WTC11 (cell line): ENCODE measurements around the gene ARAP3. TPM values are rescaled to one million over a fixed set of nuclear protein-coding genes. Genes with fewer than 3 reads are reported as not detected.
A peak's percentile ranks its signal among the peaks of the same experiment; 100 is the strongest.

Experiments used
- ATAC-seq: fragments of 200-7000 bp; cut with Tn5 transposase; 2 replicates; pipeline ENCODE4 v1.10.0; 2021; ENCODE audit warnings: mild to moderate bottlenecking, moderate library complexity
- CTCF ChIA-PET: fragments of 300-600 bp; sonication (Branson Sonifier 250); formaldehyde crosslinking; loops from one replicate; lab custom pipeline; 2021; ENCODE audit warnings: antibody characterized with exemption; lab: Charles Lee
- POLR2A ChIA-PET: fragments of 350-600 bp; sonication (Branson Sonifier 250); formaldehyde crosslinking; loops from one replicate; lab custom pipeline; 2021; ENCODE audit warnings: antibody characterized with exemption; lab: Charles Lee
- DNase-seq: peaks from one replicate; pipeline ENCODE4 v3.0.0; 2021; ENCODE audit warnings: low spot score
- H3K27ac Mint-ChIP-seq: 2 replicates; pipeline ENCODE4 v1.8.0; 2021; ENCODE audit warnings: mixed read lengths
- H3K27me3 Mint-ChIP-seq: 2 replicates; pipeline ENCODE4 v1.8.0; 2021; ENCODE audit warnings: low read depth, mild to moderate bottlenecking, moderate library complexity, mixed read lengths
- H3K36me3 Mint-ChIP-seq: 2 replicates; pipeline ENCODE4 v1.8.0; 2021; ENCODE audit warnings: mixed read lengths
- H3K4me1 Mint-ChIP-seq: 2 replicates; pipeline ENCODE4 v1.8.0; 2022; ENCODE audit warnings: mixed read lengths
- H3K4me3 Mint-ChIP-seq: 2 replicates; pipeline ENCODE4 v1.8.0; 2021; ENCODE audit warnings: mild to moderate bottlenecking, moderate library complexity, mixed read lengths
- H3K9me3 Mint-ChIP-seq: 2 replicates; pipeline ENCODE4 v1.8.0; 2021; ENCODE audit warnings: mixed read lengths
- JAZF1 ChIP-seq: fragments of 250-450 bp; sonication (Bioruptor Pico); IDR thresholded peaks from 2 replicates; pipeline ENCODE4 v1.9.0; 2021; ENCODE audit warnings: moderate library complexity, mild to moderate bottlenecking, inconsistent platforms
- KAT7 ChIP-seq: sonication (generic); formaldehyde crosslinking; IDR thresholded peaks from 2 replicates; pipeline ENCODE4 v1.8.1; 2023; ENCODE audit warnings: missing genetic modification reagents, mild to moderate bottlenecking, borderline replicate concordance
- MXD4 ChIP-seq: fragments of 250-450 bp; sonication (Bioruptor Pico); IDR thresholded peaks from 2 replicates; pipeline ENCODE4 v1.8.0; 2021; ENCODE audit warnings: mild to moderate bottlenecking, moderate library complexity, borderline replicate concordance
- OVOL2 ChIP-seq: fragments of 250-450 bp; sonication (Bioruptor Pico); IDR thresholded peaks from 2 replicates; pipeline ENCODE4 v1.9.0; 2021; ENCODE audit warnings: mild to moderate bottlenecking, borderline replicate concordance
- TCF7 ChIP-seq: sonication (generic); formaldehyde crosslinking; IDR thresholded peaks from 2 replicates; pipeline ENCODE4 v1.8.0; 2022; ENCODE audit warnings: mild to moderate bottlenecking, low read depth, missing genetic modification reagents, moderate library complexity
- TEAD4 ChIP-seq: sonication (generic); formaldehyde crosslinking; IDR thresholded peaks from 2 replicates; pipeline ENCODE4 v1.8.0; 2022; ENCODE audit warnings: mild to moderate bottlenecking, missing genetic modification reagents
- TP53 ChIP-seq: sonication (generic); formaldehyde crosslinking; IDR thresholded peaks from 2 replicates; pipeline ENCODE4 v1.8.1; 2023; ENCODE audit warnings: mild to moderate bottlenecking, missing genetic modification reagents
- ZNF232 ChIP-seq: sonication (generic); formaldehyde crosslinking; IDR thresholded peaks from 2 replicates; pipeline ENCODE4 v1.8.0; 2022; ENCODE audit warnings: mild to moderate bottlenecking, missing genetic modification reagents
- total RNA-seq: library from RNA; stranded (reverse); gene quantifications from 3 replicates; pipeline ENCODE4 v1.2.3, GENCODE V29; 2021
- TF ChIP-seq, protein P1 (sequence below): sonication (generic); formaldehyde crosslinking; IDR thresholded peaks from 2 replicates; pipeline ENCODE4 v1.8.0; 2022; ENCODE audit warnings: mild to moderate bottlenecking, missing genetic modification reagents
- TF ChIP-seq, protein P2 (sequence below): sonication (generic); formaldehyde crosslinking; IDR thresholded peaks from 2 replicates; pipeline ENCODE4 v1.8.0; 2022; ENCODE audit warnings: missing genetic modification reagents
- TF ChIP-seq, protein P3 (sequence below): sonication (generic); formaldehyde crosslinking; IDR thresholded peaks from 2 replicates; pipeline ENCODE4 v1.8.1; 2022; ENCODE audit warnings: low read depth, missing genetic modification reagents, borderline replicate concordance
- TF ChIP-seq, protein P4 (sequence below): sonication (generic); formaldehyde crosslinking; conservative IDR thresholded peaks from 2 replicates; pipeline ENCODE4 v1.8.1; 2023; ENCODE audit warnings: mild to moderate bottlenecking, low read depth, missing genetic modification reagents, moderate library complexity
- TF ChIP-seq, protein P5 (sequence below): sonication (generic); formaldehyde crosslinking; IDR thresholded peaks from 2 replicates; pipeline ENCODE4 v1.8.0; 2022; ENCODE audit warnings: mild to moderate bottlenecking, missing genetic modification reagents
- TF ChIP-seq, protein P6 (sequence below): sonication (generic); formaldehyde crosslinking; IDR thresholded peaks from 2 replicates; pipeline ENCODE4 v1.8.1; 2022; ENCODE audit warnings: mild to moderate bottlenecking, missing genetic modification reagents, moderate library complexity, borderline replicate concordance
- TF ChIP-seq, protein P7 (sequence below): sonication (generic); formaldehyde crosslinking; IDR thresholded peaks from 2 replicates; pipeline ENCODE4 v1.8.1; 2023; ENCODE audit warnings: mild to moderate bottlenecking, missing genetic modification reagents, moderate library complexity

ARAP3 gene
- total RNA-seq, 1 experiment from 2014 or later, result 60.4 TPM

DNA sequence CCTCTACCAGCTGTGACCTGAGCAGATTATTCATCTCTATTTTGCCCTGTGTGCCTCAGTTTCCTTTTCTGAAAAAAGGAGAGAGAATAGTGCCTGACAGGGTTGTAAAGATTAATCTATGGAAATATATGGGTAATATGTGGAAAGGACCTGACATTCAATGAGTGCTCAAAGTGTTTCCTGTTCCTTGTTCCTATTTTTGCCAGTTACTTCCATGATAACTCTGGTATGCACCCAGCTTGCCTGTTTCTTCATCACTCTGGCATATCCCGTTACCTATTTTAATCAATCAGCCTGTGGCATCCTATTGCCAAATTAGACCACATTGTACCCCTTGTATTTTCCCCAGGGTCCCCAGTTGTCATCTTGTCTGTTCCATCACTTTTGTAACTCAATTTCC lies 3.6 kb upstream of the ARAP3 start:
- ATAC-seq, result no peak
- POLR2A ChIA-PET, result no interaction called here
- Mint-ChIP-seq H3K27ac (no peak overlapping the region), H3K9me3 (no peaks in the 10 kb centered on the region), H3K27me3 (peaks cover 7% of the 10 kb centered on the region; the same call in 1 of the 2 replicates), H3K4me3 (no peak overlapping the region), H3K4me1 (peaks cover 36% of the 10 kb centered on the region), H3K36me3 (no peaks in the 10 kb centered on the region)
- TF ChIP-seq TCF7 (CRISPR knock-in tag), result no peak
- TF ChIP-seq, protein P1, sequence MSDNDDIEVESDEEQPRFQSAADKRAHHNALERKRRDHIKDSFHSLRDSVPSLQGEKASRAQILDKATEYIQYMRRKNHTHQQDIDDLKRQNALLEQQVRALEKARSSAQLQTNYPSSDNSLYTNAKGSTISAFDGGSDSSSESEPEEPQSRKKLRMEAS, result no peak
- TF ChIP-seq, protein P2, sequence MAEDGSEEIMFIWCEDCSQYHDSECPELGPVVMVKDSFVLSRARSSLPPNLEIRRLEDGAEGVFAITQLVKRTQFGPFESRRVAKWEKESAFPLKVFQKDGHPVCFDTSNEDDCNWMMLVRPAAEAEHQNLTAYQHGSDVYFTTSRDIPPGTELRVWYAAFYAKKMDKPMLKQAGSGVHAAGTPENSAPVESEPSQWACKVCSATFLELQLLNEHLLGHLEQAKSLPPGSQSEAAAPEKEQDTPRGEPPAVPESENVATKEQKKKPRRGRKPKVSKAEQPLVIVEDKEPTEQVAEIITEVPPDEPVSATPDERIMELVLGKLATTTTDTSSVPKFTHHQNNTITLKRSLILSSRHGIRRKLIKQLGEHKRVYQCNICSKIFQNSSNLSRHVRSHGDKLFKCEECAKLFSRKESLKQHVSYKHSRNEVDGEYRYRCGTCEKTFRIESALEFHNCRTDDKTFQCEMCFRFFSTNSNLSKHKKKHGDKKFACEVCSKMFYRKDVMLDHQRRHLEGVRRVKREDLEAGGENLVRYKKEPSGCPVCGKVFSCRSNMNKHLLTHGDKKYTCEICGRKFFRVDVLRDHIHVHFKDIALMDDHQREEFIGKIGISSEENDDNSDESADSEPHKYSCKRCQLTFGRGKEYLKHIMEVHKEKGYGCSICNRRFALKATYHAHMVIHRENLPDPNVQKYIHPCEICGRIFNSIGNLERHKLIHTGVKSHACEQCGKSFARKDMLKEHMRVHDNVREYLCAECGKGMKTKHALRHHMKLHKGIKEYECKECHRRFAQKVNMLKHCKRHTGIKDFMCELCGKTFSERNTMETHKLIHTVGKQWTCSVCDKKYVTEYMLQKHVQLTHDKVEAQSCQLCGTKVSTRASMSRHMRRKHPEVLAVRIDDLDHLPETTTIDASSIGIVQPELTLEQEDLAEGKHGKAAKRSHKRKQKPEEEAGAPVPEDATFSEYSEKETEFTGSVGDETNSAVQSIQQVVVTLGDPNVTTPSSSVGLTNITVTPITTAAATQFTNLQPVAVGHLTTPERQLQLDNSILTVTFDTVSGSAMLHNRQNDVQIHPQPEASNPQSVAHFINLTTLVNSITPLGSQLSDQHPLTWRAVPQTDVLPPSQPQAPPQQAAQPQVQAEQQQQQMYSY, result no peak
- CTCF ChIA-PET, result no interaction called here
- DNase-seq, result no peak

DNA sequence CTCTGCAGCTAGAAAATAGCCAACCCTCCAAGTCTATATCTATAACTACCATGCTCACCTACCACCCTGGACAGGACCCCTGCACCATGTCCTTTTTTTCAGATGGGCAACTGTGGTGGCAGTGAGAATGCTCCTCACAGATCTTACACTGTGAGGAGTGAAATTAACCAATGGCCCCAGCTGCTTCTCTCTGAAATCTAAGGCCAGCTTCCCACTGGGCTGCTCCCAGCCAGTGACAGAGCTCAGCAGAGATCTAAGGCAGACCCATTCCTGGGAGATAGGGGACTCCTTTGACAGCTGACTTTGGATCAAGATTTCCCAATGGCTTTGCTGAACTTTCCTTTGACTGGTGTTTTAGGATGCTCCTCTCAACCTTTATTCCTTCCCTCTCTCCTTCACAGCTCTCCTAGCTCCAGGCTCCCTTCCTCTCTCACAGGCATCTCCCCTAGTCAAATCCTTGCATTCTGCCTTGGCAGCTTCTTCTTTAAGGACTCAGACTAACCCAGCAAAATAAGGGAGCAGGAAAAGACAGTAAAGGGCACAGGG lies 1.6 kb upstream of the ARAP3 start:
- POLR2A ChIA-PET, result interaction anchor here (1.3 to 2.0 kb wide), 3 partner anchors 14 to 240 kb away, joined by 3 to 5 read pairs (median 3); partner anchors contain the start of gene DELE1
- Mint-ChIP-seq H3K27me3 (no peaks in the 10 kb centered on the region), H3K36me3 (peaks cover 10% of the 10 kb centered on the region), H3K9me3 (no peaks in the 10 kb centered on the region), H3K27ac (no peak overlapping the region), H3K4me3 (peak overlapping the region; percentile 37), H3K4me1 (peaks cover 49% of the 10 kb centered on the region)
- DNase-seq, result no peak
- ATAC-seq, result no peak
- TF ChIP-seq JAZF1 (CRISPR knock-in tag) (no peak), MXD4 (CRISPR knock-in tag) (no peak), TEAD4 (CRISPR knock-in tag) (no peak), KAT7 (no peak), OVOL2 (CRISPR knock-in tag) (no peak)
- TF ChIP-seq, protein P3, sequence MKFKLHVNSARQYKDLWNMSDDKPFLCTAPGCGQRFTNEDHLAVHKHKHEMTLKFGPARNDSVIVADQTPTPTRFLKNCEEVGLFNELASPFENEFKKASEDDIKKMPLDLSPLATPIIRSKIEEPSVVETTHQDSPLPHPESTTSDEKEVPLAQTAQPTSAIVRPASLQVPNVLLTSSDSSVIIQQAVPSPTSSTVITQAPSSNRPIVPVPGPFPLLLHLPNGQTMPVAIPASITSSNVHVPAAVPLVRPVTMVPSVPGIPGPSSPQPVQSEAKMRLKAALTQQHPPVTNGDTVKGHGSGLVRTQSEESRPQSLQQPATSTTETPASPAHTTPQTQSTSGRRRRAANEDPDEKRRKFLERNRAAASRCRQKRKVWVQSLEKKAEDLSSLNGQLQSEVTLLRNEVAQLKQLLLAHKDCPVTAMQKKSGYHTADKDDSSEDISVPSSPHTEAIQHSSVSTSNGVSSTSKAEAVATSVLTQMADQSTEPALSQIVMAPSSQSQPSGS (CRISPR knock-in tag), result no peak
- TF ChIP-seq, protein P1, result no peak
- TF ChIP-seq, protein P4, sequence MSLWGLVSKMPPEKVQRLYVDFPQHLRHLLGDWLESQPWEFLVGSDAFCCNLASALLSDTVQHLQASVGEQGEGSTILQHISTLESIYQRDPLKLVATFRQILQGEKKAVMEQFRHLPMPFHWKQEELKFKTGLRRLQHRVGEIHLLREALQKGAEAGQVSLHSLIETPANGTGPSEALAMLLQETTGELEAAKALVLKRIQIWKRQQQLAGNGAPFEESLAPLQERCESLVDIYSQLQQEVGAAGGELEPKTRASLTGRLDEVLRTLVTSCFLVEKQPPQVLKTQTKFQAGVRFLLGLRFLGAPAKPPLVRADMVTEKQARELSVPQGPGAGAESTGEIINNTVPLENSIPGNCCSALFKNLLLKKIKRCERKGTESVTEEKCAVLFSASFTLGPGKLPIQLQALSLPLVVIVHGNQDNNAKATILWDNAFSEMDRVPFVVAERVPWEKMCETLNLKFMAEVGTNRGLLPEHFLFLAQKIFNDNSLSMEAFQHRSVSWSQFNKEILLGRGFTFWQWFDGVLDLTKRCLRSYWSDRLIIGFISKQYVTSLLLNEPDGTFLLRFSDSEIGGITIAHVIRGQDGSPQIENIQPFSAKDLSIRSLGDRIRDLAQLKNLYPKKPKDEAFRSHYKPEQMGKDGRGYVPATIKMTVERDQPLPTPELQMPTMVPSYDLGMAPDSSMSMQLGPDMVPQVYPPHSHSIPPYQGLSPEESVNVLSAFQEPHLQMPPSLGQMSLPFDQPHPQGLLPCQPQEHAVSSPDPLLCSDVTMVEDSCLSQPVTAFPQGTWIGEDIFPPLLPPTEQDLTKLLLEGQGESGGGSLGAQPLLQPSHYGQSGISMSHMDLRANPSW (CRISPR knock-in tag), result no peak
- CTCF ChIA-PET, result interaction anchor here (1.1 to 4.1 kb wide), 13 partner anchors 9 to 285 kb away, joined by 3 to 36 read pairs (median 5); partner anchors contain the start of genes DIAPH1, PCDH1 and RNF14

DNA sequence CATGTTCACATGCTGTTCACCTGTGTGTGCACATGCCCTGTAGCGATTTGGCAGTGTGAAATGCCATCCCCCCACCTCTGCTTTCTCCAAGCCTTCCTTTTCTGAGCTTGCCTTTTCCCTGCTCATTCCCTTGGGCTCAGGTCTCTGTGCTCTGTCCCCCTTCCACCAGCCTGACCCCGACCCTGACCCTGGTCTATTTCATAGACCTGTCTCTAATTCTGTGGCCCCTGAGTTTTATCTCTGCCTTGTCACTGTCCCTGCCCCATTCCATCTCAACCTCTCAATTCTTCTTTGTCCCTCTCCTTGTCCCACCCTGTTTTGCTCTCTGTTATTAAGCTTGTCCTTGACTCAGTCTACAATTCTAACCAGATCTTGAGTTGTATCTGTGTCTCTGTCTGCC lies 735 bp downstream of the ARAP3 start:
- TF ChIP-seq, protein P5, sequence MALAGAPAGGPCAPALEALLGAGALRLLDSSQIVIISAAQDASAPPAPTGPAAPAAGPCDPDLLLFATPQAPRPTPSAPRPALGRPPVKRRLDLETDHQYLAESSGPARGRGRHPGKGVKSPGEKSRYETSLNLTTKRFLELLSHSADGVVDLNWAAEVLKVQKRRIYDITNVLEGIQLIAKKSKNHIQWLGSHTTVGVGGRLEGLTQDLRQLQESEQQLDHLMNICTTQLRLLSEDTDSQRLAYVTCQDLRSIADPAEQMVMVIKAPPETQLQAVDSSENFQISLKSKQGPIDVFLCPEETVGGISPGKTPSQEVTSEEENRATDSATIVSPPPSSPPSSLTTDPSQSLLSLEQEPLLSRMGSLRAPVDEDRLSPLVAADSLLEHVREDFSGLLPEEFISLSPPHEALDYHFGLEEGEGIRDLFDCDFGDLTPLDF, result 0 out of 2 replicates have a peak, but pooled peaks have one; percentile 16
- TF ChIP-seq KAT7 (0 out of 2 replicates have a peak, but pooled peaks have one; percentile 23), ZNF232 (CRISPR knock-in tag) (0 out of 2 replicates have a peak, but pooled peaks have one; percentile 11), TP53 (CRISPR knock-in tag) (peak; percentile 7; the same call in 1 of the 2 replicates)
- TF ChIP-seq, protein P6, sequence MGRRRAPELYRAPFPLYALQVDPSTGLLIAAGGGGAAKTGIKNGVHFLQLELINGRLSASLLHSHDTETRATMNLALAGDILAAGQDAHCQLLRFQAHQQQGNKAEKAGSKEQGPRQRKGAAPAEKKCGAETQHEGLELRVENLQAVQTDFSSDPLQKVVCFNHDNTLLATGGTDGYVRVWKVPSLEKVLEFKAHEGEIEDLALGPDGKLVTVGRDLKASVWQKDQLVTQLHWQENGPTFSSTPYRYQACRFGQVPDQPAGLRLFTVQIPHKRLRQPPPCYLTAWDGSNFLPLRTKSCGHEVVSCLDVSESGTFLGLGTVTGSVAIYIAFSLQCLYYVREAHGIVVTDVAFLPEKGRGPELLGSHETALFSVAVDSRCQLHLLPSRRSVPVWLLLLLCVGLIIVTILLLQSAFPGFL (CRISPR knock-in tag), result no peak
- TF ChIP-seq, protein P7, sequence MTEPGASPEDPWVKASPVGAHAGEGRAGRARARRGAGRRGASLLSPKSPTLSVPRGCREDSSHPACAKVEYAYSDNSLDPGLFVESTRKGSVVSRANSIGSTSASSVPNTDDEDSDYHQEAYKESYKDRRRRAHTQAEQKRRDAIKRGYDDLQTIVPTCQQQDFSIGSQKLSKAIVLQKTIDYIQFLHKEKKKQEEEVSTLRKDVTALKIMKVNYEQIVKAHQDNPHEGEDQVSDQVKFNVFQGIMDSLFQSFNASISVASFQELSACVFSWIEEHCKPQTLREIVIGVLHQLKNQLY (CRISPR knock-in tag), result no peak
- TF ChIP-seq, all 79 proteins: peak for 4
- Mint-ChIP-seq H3K4me3 (peak overlapping the region; percentile 84), H3K27ac (peak overlapping the region; percentile 96), H3K4me1 (peaks cover 45% of the 10 kb centered on the region), H3K36me3 (peaks cover 21% of the 10 kb centered on the region), H3K9me3 (peaks cover 4% of the 10 kb centered on the region; the same call in 1 of the 2 replicates), H3K27me3 (no peaks in the 10 kb centered on the region)
- CTCF ChIA-PET, result interaction anchor here (0.6 to 4.1 kb wide), 20 partner anchors 11 to 288 kb away, joined by 3 to 36 read pairs (median 6); partner anchors contain the start of genes DIAPH1, FCHSD1, HDAC3 and PCDH1
- POLR2A ChIA-PET, result interaction anchor here (0.6 to 2.1 kb wide), 6 partner anchors 11 to 288 kb away, joined by 3 to 5 read pairs (median 4); partner anchors contain the start of genes DELE1, HDAC3, RELL2 and RNF14
- no peak for DNase-seq
- ATAC-seq, result peak; percentile 1; the same call in 1 of the 2 replicates
